HG02884 (cell line): ENCODE measurements around the gene ABCB8.
"Not testable (repeated sequence)": the region's sequence is repeated elsewhere in the genome, so short reads cannot be mapped to it uniquely, and the experiment has no call there.

Experiments used
- ATAC-seq: cut with Tn5 transposase; IDR thresholded peaks from one replicate; pipeline ENCODE4 v1.9.1; 2021; ENCODE audit warnings: mild to moderate bottlenecking, moderate library complexity; ENCODE audit not compliant: unreplicated experiment

The ABCB8 gene

DNA sequence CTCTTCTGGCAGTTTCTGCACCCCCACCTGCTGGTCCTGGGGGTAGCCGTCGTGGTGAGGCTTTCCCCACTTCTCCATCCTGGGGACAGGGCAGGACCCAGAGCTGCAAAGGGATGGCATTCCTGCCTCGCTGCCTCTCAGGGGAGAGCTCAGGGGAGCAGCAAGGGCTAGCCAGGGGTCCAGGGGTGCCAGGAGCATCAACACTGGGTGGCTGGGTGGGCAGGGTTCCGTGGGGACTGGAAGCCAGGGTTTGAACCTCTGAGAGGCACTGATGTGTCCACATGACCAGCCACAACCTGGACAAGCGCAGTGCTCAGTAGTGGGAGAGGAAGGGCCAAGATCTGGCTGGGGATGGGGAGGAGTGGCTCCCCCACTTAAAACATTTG is 5.6 kb downstream of the ABCB8 start:
- no peak for ATAC-seq

DNA sequence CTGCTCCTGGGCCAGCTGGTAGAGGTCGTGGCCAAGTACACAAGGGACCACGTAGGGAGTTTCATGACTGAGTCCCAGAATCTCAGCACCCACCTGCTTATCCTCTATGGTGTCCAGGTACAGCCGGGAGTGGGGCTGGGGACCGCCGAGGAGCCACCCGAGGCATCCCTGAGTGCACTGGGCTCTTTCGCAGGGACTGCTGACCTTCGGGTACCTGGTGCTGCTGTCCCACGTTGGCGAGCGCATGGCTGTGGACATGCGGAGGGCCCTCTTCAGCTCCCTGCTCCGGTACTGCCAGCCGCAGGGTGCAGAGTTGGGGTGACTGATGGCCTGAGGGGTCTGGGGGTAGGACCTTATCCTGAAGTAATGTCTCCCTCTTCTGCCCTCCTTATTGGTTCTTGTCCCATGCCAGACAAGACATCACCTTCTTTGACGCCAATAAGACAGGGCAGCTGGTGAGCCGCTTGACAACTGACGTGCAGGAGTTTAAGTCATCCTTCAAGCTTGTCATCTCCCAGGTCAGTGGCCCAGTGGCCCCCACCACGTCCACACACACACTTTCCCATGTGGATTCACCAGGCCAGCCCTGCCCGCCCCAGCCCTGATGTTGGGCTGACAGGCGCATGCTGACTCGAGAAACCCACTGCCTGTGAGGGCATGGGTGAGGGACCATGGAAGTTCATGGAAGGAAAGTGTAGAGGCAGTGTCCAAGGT is 6.2 kb downstream of the ABCB8 start:
- no peak for ATAC-seq

DNA sequence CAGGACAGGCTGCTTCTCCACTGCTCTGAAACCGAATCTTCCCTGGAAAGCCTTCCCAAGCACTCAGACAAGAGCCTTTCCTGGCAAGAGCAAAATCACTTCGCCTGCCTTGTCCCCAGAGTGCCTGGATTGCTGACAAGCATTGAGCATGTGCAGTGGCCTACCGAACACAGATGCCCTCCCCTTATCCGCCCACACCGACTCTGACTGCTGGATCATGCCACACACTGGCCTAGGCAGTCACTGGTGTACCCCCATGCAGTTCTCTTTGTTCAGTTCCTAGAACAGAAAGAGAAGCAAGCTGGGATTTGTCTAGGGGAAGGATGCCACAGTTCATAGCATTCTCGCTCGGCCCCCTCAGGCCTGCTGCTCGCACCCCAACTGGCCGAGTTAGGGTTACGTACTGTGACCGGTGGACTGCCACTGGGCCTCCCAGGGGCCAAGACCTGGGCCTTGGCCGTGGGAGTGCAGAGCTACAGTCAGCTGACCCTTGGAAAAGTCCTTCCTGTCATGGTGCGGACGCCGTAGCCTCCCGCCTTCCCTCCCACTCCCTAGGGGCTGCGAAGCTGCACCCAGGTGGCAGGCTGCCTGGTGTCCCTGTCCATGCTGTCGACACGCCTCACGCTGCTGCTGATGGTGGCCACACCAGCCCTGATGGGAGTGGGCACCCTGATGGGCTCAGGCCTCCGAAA is 6.9 kb downstream of the ABCB8 start:
- no peak for ATAC-seq

DNA sequence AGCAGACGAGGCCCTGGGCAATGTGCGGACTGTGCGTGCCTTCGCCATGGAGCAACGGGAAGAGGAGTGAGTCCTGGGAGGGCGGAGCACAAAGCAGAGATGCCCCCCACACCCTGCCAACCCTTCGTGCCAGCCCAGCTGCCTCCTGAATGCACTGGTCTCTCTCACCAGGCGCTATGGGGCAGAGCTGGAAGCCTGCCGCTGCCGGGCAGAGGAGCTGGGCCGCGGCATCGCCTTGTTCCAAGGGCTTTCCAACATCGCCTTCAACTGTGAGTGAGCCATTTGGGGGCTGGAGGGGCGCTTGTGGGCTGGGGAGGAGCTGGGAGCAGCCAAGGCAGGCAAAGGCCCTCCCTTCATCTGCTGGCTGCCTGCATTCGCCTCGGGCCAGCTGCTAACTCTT is 7.7 kb downstream of the ABCB8 start:
- no peak for ATAC-seq

DNA sequence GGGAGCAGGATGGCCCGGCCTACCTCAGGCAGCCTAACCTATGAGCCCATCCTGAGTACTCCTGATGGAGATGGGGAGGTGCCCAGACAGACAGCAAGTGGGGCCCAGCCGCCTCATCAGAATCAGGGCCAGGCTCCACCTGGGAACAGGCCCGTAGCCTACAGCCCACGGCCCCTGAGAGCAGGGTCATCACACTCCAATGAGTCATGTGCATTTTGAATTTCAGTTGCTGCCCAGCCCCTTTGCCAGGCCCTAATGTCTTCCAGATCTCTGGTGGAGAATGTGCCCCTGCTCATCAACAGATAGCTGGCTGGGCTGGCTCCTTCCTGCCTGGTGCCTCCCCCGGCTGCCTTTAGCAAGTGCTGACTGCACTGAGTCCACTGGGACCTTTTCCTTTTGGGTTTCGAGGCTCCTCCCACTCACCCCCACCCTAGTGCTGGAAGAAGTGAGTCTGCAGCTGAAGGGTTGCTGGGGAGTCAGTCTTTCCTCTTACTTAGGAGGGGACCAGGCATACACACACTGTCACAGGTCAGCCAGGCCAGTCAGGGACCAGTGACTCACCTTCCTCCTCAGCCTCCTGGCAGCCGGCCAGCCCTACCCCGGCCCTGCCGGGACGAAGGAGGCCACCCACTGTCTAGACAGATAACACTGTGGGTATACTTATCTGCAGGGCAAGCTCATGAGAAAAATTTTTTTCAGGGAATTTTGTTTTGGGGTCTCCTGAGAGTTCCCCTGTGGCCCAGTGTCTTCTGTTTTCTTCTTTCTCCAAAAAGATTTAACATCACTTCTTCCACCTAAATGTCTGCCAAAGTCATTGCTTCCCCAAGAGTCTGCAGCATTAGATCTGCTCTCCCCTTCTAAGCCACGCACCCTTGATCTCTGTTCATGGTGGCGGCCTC is 10.9 kb downstream of the ABCB8 start:
- no peak for ATAC-seq

DNA sequence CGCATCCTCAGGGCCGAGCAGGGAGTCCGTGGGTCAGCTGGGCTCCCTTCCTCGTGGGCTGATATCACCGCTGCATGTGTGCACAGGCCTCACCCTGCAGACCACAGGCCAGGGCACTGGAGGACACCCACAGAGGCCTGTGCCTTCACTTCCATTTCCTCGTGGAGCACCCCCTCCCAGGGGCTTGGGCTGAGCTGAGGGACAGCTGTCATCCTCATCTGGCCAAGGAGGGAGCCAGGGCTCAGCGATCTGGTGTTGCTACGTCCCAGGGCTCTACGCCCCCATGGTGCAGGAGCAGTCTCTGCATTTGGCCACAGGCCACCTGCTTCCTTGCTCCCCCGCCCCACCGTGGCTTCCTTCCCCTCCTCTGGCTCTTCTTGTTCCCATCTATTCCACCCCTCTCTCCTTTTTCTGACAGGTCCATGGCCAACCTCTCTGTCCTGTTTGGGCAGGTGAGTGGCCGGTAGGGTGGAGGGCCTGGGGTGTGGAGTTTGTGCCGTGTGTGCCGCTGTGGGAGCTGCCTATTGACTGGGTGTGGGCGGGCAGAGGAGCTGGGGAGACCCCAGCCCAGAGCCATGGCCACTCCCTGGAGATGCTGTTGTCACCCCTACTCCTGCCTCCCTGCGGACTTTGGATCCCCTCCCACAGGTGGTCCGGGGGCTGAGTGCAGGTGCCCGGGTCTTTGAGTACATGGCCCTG is 11.7 kb downstream of the ABCB8 start:
- no peak for ATAC-seq

DNA sequence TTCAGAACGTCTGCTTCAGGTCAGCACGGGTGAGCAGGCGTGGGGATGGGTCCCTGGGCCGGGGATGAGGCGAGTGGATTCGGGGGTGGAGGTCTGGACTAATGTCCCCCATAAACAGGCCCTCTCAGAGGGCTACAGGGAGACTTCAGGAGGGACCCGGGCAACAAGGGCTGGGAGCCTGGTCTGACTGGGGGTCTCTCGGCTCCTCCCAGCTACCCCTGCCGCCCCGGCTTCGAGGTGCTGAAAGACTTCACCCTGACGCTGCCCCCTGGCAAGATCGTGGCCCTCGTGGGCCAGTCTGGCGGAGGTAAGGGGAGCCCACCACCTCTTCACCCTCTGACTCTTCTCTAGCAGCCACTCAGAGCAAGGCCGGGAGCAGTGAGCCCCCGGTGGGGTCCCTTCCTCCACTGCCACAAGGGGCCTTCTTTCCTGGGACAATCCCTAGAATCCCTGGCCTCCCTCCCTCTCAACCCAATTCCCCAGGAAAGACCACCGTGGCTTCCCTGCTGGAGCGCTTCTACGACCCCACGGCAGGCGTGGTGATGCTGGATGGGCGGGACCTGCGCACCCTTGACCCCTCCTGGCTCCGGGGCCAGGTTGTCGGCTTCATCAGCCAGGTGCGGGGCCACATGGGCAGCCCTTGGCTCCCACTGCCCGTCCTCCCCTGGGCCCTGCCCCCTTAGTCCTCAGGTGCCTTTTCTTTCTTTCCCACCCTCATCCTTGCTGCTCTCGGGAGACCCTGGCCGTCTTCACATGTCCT is 12.5 kb downstream of the ABCB8 start:
- no peak for ATAC-seq

DNA sequence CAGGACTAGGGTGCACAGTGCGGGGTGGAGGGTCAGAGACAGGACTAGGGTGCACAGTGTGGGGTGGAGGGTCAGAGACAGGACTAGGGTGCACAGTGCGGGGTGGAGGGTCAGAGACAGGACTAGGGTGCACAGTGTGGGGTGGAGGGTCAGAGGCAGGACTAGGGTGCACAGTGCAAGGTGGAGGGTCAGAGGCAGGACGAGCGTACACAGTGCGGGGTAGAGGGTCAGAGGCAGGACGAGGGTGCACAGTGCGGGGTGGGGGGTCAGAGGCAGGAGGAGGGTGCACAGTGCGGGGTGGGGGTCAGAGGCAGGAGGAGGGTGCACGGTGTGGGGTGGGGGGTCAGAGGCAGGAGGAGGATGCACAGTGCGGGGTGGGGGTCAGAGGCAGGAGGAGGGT is 15.2 kb downstream of the ABCB8 start:
- ATAC-seq, result not testable (repeated sequence)

DNA sequence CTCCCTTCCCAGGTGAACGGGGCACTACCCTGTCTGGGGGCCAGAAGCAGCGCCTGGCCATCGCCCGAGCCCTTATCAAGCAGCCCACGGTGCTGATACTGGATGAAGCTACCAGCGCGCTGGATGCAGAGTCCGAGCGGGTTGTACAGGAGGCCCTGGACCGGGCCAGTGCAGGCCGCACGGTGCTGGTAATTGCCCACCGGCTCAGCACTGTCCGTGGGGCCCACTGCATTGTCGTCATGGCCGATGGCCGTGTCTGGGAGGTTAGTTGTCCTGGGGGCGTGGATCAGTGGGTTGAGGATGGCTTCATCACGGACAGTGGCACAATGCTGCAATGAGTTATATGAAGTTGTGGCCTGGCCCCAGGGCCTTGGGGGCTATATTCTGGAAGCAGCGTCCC is 15.7 kb downstream of the ABCB8 start:
- no peak for ATAC-seq

DNA sequence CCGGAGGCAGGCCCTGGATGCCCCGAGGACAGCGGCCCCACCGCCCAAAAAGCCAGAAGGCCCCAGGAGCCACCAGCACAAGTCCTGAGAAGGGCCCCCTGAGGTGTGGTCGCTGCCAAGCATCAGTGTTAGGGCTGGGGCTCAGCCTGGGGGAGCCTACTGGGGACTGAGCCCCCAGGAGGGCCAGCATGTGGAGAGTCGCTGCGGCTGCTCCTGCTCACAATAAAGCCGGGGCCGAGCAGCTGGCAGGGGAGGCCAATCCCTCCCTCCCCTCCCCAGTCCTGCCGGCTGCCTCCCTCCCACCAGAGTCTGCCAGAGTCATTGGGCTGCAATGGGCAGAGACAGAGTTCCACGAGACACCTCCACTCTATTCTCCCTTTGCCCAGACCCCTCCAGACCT is 17.0 kb downstream of the ABCB8 start:
- no peak for ATAC-seq

DNA sequence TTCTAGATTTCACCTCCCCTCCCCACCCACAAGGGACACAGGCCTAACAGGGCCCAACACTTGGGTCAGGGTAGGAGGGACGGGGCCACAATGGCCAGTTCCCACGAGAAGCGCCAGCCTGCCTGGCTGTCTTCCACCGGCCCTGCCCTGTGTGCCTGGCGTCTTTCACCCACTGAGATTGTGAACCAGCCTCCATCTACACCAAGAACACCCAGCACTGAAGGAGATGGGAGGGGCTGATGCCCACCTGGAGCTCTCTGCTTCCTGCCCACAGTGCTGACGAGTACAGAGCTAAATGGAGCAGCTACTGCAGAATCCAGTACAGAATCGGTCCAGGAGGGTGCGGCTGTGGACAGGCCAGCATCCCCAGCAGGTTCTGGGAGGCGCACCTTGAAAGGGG is 17.7 kb downstream of the ABCB8 start:
- no peak for ATAC-seq

DNA sequence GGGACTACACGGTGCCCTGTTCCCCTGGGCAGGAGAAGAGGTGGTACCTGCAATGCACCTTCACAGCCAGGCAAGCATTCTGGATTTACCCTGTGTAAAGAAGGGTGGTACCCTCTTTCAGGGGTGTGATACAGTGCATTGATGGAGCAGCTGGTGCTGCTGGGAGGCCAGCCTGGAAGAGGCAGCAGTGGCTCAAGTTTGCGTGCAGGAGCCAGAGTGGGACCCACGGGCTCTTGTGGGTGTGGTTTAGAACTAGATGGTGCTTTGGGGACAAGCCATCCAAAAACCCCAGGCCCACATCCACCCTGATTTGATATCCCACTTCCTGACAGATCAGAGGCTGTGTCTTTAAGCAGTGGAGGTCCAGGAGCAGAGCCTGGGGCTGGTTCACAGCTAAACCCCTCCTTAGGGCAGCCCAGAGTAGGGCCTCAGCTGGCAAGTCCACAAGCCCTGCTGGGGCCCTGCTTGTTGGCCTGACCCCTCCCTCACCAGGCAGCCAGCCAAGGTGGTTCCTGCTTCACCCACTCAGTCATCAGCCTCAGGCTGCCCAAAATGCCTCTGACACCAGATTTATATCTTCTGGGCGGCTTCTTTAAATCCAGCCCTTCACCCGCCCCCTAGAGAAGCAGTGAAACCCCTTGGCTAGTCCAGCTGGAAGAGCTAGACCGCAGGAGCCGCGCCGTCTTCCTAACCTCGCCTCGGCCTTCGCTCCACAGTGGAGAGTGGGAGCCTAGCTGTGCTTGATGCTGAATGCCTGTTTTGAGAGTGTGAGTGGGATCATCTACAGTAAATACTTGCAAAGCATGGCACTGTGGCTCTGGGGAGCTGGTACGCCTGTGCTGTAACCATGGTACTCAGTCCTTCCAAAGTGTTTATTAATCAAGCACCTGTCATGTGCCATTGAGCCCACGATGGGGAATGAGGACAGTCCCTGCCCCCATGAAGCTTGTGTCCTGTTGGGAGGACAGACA is 18.6 kb downstream of the ABCB8 start:
- ATAC-seq, result no peak

DNA sequence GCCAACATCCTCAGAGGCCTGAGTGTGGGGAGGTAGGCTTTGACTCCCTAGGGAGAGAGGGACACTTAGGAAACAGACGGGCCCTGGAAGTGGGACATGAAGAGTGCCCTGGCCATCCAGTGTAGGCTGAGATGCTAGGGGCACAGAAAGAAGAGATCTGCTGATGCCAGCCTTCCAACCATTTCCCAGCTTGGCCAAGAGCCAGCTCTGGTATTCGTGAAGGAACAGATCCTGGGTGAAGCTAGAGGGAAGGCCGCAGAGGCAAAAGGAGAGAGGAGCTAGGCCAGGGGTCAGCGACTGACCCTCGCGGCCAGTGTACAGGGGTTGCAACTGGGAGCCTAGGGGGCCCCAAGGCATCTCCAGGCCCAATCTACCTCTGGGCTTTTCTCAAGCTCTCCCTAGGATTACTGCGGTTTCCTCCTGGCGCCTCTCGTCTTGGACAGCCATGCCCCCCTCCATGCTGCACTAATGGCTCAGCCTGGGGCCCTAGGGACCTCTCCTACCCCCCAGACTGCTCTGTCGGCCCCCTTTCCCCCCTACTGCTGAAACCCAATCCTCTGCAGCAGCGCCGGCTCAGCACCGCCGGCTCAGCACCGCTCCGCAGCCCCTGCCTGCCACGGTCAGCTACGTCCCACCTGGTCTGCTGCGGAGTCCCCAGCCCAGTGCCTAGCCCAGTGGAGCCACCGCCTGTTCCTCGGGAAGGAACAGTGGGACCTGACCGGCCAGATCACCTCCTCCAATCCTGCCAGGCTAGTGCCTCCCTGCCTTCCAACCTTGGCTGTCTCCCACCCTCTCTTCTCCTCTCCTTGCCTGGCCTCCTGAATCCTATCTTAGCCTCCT is 19.9 kb downstream of the ABCB8 start, which contains the start of gene ASIC3:
ASIC3 (plus strand) TSS at position 556 of the 840 bp plus-strand sequence. CDS start 355 bp downstream, outside the sequence.
- ATAC-seq, result no peak

DNA sequence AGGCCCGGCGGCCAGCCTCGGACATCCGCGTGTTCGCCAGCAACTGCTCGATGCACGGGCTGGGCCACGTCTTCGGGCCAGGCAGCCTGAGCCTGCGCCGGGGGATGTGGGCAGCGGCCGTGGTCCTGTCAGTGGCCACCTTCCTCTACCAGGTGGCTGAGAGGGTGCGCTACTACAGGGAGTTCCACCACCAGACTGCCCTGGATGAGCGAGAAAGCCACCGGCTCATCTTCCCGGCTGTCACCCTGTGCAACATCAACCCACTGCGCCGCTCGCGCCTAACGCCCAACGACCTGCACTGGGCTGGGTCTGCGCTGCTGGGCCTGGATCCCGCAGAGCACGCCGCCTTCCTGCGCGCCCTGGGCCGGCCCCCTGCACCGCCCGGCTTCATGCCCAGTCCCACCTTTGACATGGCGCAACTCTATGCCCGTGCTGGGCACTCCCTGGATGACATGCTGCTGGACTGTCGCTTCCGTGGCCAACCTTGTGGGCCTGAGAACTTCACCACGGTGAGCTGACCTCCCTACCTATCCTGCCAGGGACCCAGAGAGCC is 20.7 kb downstream of the ABCB8 start:
- ATAC-seq, result no peak

DNA sequence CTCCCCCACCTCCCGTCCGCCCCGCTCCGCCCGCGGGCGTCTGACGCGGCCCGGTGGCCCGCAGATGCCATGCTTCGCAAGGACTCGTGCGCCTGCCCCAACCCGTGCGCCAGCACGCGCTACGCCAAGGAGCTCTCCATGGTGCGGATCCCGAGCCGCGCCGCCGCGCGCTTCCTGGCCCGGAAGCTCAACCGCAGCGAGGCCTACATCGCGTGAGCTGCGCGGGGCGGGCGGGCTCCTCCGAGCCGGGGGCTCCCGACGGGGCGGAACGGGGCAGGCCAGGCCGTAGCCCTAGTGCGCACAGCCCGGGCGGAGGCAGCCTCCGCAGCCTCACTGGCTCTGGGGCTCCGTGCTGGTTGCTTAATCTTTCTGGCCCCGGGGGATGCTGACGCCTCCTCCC is 22.9 kb downstream of the ABCB8 start:
- ATAC-seq, result no peak

DNA sequence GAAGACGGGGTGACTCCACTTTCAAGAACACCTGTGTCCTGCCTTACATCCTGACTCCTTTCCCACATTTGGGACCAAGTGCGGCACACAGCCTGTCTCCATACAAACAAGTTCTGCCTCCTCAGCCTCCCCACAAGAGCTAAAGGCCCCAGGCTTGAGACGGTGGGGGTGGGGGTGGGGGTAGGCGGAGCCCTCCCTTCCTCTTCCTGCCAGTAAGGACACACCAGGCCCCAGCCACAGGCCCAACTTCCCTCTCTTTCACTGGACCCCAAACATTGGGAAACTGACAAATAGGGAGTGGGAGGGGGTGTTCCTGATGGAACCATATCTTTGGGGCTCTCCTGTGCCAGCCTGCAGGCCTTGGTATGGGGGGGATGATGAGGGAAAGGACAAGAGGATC is 24.8 kb downstream of the ABCB8 start:
- no peak for ATAC-seq

DNA sequence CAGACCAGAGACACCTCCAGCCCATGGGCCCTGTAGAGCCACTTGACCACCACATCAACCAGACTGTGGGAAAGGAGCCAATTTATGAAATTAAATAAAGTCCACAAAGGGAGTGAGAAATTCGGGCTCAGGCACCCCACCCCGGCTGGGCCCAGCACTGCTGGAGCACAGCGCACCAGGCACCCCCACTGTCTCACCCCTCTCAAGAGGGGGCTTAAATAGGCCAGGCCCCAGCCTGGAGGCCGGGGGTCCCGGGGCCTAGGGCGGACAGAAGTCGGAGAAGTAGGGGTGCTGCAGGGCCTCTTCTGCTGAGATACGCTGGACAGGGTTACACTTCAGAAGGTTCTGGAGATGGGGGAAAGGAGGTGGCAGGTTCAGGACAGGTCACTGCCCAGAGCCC is 25.5 kb downstream of the ABCB8 start:
- no peak for ATAC-seq

DNA sequence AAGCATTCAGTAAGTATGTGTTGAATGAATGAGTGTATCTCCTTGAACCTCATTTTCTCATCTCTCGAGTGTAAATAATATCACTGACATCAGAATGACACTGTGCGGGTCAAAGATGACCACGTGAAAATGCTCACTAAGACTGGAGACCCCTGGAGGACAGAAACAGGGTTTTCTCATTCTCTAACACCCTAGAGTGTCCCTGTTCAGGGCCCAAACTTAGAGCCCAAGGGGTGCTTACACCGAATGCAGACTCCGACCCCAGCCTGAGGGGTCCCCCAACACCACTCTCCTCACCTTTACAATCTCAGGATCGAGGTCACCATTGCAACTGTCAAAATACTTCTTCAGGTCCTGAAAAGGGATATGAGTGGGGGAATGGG is 28.0 kb downstream of the ABCB8 start:
- no peak for ATAC-seq
